Activated naive CD8-positive, alpha-beta T cell treated with anti-CD3 and anti-CD28 coated beads, Interleukin-2, amount 50 U/mL, for 24 hours (primary cell): ENCODE data around the gene WDR87.
"Not testable (repeated sequence)": the region's sequence is repeated elsewhere in the genome, so short reads cannot be mapped to it uniquely, and the experiment has no call there.

Experiments used
- ATAC-seq: fragments of 150-1000 bp; cut with Tn5 transposase; one replicate; pipeline ENCODE4 v1.10.0; 2021
- DNase-seq: peaks from one replicate; pipeline ENCODE4 v3.0.0; 2021
- H3K27ac Mint-ChIP-seq: one replicate; pipeline ENCODE4 v1.8.0; 2021; ENCODE audit warnings: mild to moderate bottlenecking, mixed read lengths
- H3K27me3 Mint-ChIP-seq: one replicate; pipeline ENCODE4 v1.8.0; 2021; ENCODE audit warnings: mixed read lengths
- H3K36me3 Mint-ChIP-seq: one replicate; pipeline ENCODE4 v1.8.0; 2021; ENCODE audit warnings: low read depth, mixed read lengths
- H3K4me1 Mint-ChIP-seq: one replicate; pipeline ENCODE4 v1.8.0; 2021; ENCODE audit warnings: mixed read lengths
- H3K4me3 Mint-ChIP-seq: one replicate; pipeline ENCODE4 v1.8.0; 2021; ENCODE audit warnings: mild to moderate bottlenecking, moderate library complexity, mixed read lengths
- H3K9me3 Mint-ChIP-seq: one replicate; pipeline ENCODE4 v1.8.0; 2021; ENCODE audit warnings: mixed read lengths

Gene WDR87

DNA sequence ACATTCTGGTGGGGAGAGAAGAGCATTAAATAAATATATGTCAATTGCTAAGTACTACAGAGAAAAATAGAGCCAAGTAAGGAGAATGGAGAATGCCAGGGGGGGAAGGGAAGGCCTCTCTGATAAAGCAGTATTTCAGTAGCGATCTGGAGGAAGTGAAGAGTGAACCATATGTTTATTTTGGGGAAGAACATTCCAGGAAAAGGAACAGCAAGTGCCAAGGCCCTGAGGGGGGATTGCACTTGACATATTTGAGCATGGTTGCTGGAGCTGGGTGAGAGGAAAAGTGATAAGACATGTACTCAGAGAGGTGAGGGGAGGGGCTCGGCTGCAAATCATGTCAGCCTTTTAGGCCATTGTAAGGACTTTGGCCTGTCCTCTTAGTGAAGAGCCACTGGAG is 30.4 kb downstream of the WDR87 start:
- Mint-ChIP-seq H3K27ac (no peak overlapping the region), H3K9me3 (peaks cover 8% of the 10 kb centered on the region), H3K4me3 (no peak overlapping the region), H3K36me3 (no peaks in the 10 kb centered on the region), H3K27me3 (peaks cover 2% of the 10 kb centered on the region), H3K4me1 (no peaks in the 10 kb centered on the region)
- DNase-seq (no peak), ATAC-seq (no peak)

DNA sequence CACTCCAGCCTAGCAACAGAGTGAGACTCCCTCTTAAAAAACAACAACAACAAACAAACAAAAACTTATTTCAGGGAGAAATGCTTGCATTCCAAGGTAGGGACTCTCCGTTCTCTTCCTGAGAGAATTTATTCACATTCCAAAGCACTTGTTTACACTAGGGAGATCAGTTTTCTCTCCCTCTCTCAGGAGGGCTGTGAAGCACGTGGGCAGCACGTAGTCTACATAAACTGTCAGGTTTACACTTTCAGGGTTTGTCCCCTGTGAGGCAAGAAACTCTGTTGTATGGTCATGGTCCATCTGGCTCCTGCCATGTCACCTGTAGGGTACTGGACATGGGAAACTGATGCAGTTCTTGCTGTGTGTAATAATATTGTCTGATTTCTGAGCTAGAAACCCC is 31.6 kb downstream of the WDR87 start:
- H3K9me3 Mint-ChIP-seq = peaks cover 12% of the 10 kb centered on the region
- ATAC-seq (no peak), DNase-seq (no peak)
- H3K27ac Mint-ChIP-seq = no peak overlapping the region
- no peaks in the 10 kb centered on the region for H3K4me1 Mint-ChIP-seq
- peaks cover 6% of the 10 kb centered on the region for H3K27me3 Mint-ChIP-seq
- no peak overlapping the region for H3K4me3 Mint-ChIP-seq
- H3K36me3 Mint-ChIP-seq = no peaks in the 10 kb centered on the region

- H3K36me3 Mint-ChIP-seq = no peaks in the 10 kb centered on the region
- H3K4me1 Mint-ChIP-seq = no peaks in the 10 kb centered on the region
- no peak overlapping the region for H3K27ac Mint-ChIP-seq
- peaks cover 7% of the 10 kb centered on the region for H3K27me3 Mint-ChIP-seq
- peaks cover 10% of the 10 kb centered on the region for H3K9me3 Mint-ChIP-seq
- ATAC-seq (no peak), DNase-seq (no peak)
- no peak overlapping the region for H3K4me3 Mint-ChIP-seq
These were observed 34.0 kb downstream of the WDR87 start for GRCh38 chr19:37872383-37872782.

GRCh38 chr19:37869766-37870340 is 36.5 kb downstream of the WDR87 start:
- H3K4me1 Mint-ChIP-seq = no peaks in the 10 kb centered on the region
- H3K27me3 Mint-ChIP-seq = peaks cover 7% of the 10 kb centered on the region
- H3K4me3 Mint-ChIP-seq = no peak overlapping the region
- no peak for DNase-seq
- peaks cover 6% of the 10 kb centered on the region for H3K9me3 Mint-ChIP-seq
- no peaks in the 10 kb centered on the region for H3K36me3 Mint-ChIP-seq
- no peak overlapping the region for H3K27ac Mint-ChIP-seq
- ATAC-seq = no peak

DNA sequence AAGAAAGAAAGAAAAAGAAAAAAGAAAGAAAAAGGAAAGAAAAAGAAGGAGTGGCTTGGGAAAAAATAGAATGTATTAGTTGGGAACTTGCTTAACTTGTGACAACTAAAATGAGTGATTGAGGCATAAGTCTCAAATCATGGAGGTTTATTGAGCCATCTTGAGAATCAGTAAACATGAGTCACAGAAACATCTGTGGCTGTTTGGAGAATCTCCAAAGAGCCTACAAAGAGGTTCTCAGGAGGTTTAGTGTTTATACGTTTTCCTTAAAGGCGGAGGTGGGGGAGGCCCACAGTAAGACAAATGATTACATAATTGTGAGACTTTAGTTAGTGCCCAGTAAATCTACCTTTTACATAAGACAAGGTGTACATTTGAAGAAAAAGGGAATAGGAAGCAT is 38.6 kb downstream of the WDR87 start:
- H3K27me3 Mint-ChIP-seq = peaks cover 7% of the 10 kb centered on the region
- H3K4me3 Mint-ChIP-seq = no peak overlapping the region
- H3K9me3 Mint-ChIP-seq = peaks cover 6% of the 10 kb centered on the region
- ATAC-seq (no peak), DNase-seq (no peak)
- H3K4me1 Mint-ChIP-seq = no peaks in the 10 kb centered on the region
- H3K36me3 Mint-ChIP-seq = no peaks in the 10 kb centered on the region
- H3K27ac Mint-ChIP-seq = no peak overlapping the region

GRCh38 chr19:37865930-37866329 is 40.5 kb downstream of the WDR87 start:
- not testable (repeated sequence) for H3K9me3 Mint-ChIP-seq, H3K4me3 Mint-ChIP-seq, ATAC-seq

GRCh38 chr19:37864501-37864900 is 41.9 kb downstream of the WDR87 start:
- ATAC-seq = no peak
- H3K27ac Mint-ChIP-seq = no peak overlapping the region
- H3K36me3 Mint-ChIP-seq = no peaks in the 10 kb centered on the region
- no peaks in the 10 kb centered on the region for H3K9me3 Mint-ChIP-seq
- no peak for DNase-seq
- no peak overlapping the region for H3K4me3 Mint-ChIP-seq
- no peaks in the 10 kb centered on the region for H3K4me1 Mint-ChIP-seq
- H3K27me3 Mint-ChIP-seq = peaks cover 2% of the 10 kb centered on the region

More at GRCh38 chr19:37865930-37866329, 40.5 kb downstream of the WDR87 start:
- DNase-seq, H3K27ac Mint-ChIP-seq, H3K36me3 Mint-ChIP-seq, H3K27me3 Mint-ChIP-seq, H3K4me1 Mint-ChIP-seq: not testable (repeated sequence)

DNA sequence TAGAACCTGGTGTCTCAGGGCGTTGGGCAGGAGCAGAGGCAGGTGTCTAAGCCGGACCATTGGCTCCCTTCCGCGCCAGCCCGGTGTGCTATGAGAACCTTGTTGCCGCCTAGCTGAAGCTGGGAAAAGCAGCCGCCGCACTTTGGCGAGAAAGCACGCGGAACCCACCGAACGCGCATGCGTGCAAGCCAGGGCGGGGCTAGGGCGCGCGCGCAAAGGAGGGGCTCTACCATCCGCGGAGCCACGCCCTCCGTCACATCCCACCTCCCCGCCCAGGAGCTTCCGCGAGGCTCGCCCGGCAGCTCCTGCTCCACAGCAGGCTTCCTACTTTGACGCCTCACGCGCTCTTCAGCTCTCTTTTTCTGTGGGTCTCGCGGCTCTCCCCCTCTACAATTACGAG is 51.3 kb downstream of the WDR87 start:
- Mint-ChIP-seq H3K36me3 (peaks cover 3% of the 10 kb centered on the region), H3K27ac (no peak overlapping the region), H3K27me3 (peaks cover 6% of the 10 kb centered on the region), H3K4me3 (no peak overlapping the region), H3K9me3 (no peaks in the 10 kb centered on the region), H3K4me1 (no peaks in the 10 kb centered on the region)
- DNase-seq = peak; percentile 3
- ATAC-seq = no peak

GRCh38 chr19:37845932-37846331 is 60.5 kb downstream of the WDR87 start:
- H3K4me1 Mint-ChIP-seq = no peaks in the 10 kb centered on the region
- H3K36me3 Mint-ChIP-seq = no peaks in the 10 kb centered on the region
- no peak overlapping the region for H3K4me3 Mint-ChIP-seq
- peaks cover 5% of the 10 kb centered on the region for H3K9me3 Mint-ChIP-seq
- H3K27me3 Mint-ChIP-seq = no peaks in the 10 kb centered on the region
- DNase-seq (no peak), ATAC-seq (no peak)
- no peak overlapping the region for H3K27ac Mint-ChIP-seq
